HuH-7.5 (cell line): ENCODE data around the gene SLC25A45.

ENCODE experiments used
- DNase-seq: peaks from one replicate; pipeline ENCODE4 v3.0.0; 2011; ENCODE audit warnings: low spot score

The SLC25A45 gene

DNA sequence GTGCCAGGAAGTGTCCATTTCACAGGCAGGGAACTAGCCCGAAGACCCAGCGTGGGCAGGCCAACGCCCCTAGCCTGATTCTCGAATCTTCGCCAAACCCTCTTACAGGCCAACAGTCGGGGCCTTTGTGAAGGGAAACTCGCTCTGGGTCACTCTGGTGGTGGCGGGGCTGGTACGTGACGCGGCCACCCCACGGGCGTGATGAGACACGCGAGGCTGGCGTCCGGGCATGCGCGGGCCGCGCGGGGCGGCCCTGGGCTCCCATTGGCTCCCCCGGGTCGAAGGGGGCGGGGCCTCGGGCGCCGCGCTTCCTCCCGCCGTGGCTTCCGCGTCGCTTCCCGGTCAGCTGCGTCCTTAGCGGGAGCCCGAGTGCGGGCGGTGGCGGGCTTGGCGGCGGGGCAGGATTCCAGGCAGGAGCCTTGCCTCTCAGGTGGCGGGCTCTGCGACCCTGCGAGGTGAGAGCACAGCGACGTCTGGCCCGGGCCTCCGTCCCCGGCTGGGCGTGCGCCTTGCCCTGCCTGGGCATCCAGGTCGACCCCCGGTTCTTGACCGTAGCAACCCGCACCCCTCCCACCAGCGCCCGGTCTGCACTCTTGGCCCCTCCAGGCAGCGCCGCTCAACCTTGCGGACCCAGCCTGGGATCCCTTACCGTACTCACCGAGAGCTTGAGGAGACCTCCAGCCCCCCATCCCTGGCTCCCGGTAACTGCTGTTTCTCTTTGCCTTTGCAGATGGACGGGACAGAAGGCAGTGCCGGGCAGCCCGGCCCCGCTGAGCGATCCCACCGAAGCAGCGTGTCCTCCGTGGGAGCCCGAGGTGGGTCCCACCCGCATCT lies 4.1 kb upstream of the SLC25A45 start, which contains the start of gene FRMD8:
TSS of gene FRMD8 (plus strand) at position 331 of the 834 bp plus-strand sequence. CDS start at position 731, 400 bp downstream.
- DNase-seq = peak; percentile 93

DNA sequence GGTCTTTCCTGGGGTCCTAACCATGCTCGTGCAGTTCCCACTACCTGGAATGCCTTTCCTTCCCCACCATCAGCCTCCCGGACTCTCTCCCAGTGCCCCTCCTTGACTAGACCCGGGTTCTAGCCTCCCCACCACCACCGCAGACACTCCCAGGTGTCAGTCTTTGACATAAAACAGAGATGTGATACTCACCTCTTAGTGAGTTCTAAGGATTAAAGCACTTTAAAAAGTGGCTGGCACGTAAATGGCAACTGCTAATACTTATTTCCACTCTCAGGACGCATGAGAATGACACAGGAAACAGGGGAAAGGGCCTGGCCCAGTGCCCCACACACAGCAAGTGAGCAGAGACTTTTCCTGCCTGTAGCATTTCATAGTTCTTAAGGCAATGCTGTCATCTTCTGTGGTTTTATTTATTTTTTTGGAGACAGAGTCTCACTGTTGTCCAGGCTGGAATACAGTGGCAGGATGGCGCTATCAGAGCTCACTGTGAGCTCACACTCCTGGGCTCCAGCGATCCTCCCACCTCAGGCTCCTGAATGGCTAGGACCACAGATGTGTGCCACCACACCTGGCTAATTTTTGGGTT lies 1.9 kb upstream of the SLC25A45 start:
- DNase-seq = no peak

DNA sequence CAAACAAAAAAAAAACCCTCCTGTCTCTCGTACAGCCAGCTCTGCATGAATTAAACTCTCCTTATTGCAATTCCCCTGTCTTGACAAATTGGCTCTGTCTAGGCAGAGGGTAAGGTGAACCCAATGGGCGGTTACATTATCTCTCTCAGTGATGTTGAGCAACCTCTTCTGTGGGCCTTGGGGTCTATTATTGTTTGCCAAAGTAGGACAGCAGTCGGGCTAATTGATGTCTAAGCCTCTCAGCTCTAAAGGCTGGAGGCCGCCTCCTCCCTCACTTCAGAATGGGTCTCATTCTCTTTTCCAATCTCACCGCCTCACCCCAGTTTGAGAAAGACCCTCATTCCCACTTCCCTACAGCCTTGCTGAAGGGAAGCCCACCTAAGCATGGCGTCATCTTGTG lies 1.3 kb upstream of the SLC25A45 start:
- DNase-seq = no peak

DNA sequence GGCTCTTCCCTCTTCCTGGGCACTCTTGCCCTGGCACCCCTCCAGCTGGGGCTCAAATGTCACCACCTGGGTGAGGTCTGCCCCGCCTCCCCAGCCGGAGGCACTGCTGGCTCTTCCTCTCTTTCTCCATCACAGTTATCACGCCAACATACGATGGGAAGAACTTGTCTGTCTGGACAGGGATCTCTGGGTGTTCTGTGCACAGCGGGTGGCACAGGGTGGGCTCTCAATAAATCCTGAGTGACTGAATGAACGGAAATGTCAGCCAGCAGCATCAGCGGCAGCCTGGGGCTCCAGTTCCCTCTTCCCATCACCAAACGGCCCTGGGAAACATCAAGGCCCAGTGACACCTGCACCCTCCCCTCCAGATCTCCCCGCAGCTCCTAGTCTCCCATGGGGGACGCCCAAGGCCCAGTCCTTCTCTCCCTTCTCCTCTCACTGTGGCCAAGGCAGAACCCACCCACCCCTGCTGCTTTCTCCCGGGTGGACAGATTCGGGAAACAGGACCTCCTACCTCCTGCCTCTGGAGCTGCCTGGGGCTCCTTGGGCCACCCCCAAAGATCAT lies 440 bp upstream of the SLC25A45 start:
- DNase-seq = no peak

DNA sequence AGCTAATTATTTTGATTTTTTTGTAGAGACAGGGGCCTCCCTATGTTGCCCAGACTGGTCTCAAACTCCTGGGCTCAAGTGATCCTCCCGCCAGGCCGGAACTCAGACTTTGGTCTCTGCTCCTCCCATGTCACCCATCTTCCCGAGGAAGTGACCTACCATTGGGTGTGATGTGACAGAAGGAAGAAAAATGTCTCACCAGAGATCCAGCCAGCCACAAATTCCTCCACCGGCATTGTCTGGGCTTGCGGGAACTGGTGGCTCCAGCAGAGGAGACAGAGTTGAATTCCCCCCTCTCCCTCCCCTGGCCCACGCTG lies 772 bp downstream of the SLC25A45 start:
- no peak for DNase-seq

DNA sequence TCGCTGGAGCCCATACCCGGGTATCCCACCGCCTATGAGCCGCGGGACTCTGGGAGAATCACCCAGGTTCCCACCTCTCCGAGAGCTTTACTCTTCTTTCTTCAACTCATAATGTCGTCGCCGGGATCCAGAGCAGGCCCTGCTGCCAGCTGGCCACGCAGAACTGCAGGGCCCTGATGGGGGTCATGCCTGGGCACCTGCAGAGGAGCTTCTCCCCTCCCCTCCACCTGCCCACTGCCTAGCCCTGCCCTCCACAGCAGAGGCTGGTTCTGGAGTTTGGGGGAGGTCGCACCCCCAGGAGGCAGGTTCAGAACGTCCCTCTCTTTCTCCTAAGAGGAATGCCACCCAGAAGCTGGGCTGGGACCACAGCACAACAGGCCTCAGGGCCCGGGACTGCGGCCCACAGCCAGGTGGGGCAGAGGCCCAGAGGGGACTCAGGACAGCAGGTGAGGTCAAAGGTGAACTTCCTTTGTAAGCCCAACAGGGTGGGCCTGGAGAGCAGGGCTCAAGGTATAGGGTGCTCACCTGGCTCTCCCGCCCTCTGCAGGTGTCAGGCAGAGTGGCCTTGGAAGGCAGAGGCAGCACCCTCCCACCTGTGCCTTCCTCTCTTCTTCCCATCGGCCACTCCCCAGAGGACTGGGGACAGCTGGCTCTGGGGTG lies 1.9 kb downstream of the SLC25A45 start:
- DNase-seq = no peak

DNA sequence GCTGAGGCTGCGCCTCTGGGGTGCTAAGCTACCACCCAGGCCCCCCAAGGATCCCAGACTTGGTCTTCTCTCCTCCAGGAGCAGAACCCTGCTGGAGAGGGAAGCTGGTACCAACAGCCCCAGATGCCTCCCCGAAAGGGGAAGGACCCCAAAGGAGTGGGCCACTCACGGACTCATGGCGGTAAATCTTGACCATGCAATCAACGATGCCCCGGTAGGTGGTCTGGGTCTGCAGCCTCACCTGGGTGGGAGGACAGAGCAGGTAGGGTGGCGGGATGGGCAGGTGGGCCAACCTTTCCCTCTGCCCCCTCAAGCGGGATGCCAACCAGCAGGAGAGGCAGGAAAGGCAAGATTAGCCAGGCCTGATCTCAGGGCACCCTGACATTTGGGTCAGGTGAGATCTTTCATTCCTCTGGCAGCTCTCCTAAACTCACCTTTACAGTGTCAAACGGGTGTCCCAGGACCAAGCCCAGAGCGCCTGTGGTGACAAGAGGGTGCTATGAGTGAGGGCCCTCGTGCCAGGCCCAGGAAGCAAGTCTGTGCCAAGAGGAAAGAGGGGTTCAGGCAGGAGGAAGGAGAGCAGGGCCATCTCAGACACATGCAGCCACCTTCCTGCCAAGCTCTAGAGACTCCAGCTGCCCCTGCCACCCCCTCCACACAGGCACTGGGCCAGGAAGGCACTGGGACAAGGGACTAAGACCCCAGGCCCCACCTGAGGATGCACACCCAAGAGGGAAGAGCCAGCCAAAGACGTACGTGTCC lies 2.6 kb downstream of the SLC25A45 start:
- no peak for DNase-seq

DNA sequence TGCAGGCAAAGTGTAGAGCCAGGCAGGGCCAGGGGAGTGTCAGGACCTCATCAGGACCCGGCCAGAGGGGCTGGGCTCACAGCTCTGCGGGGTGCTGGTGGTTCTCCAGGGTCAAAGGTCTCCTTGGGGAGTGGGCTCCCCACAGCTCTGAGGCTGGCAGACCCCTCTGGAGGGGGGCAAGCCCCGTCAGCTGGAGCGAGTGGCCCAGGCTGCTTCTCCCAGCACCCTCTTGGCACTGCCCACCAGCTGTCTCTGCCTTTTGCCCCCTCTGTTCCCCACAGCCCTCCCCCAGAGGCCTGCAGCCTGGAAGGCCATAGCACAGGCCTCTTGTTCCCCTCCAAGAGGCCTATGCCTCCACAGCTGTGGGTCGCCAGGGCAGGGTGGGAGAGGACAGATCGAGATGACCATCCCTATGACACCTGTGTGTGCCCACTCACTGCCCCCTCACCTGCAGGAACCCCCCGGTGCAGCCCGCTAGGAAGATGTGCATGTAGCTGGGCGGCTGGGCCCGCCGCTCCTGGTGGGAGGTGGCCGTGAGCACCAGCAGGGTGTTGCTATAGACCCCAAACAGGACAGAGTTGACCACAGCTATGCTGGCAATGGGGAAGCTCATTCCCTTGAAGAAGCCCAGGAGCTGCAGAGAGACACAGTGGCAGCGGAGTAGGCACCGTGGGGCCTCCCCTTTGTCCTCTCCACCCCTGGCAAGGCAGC lies 3.4 kb downstream of the SLC25A45 start:
- no peak for DNase-seq

DNA sequence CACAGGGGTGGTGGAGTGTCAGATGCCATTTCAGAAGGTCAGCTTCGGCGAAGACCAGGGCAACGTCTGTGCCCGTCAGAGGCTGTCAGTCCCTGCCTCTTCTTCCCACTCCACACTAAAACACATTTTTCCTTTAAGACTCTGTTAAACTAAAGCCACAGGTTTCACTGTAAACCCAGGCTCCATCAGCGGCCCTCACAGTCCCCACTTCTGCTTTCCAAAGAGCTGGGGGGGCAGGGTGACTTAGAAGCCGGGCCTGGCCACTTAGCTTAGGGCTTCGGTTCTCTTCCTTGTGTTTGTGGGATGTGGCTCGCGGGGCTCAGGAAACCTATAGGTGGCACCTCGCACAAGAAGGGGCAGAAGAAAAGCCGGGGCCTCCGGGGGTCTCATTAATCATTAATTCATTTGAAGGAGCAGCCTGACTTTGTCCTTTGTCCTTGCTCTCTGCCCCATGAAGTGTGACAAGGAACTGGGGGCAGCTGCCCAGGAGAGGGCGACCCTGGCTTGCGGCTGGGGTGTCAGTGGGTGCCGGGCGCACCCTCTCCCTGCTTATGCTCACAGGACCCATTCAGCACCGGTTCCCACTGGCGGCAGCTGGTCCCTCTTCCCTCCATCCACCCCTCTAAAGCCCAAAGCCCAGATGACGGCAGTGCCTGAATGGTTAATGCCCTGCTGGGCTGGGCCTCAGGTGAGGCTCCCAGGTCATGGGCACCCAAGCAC lies 4.1 kb downstream of the SLC25A45 start:
- no peak for DNase-seq

DNA sequence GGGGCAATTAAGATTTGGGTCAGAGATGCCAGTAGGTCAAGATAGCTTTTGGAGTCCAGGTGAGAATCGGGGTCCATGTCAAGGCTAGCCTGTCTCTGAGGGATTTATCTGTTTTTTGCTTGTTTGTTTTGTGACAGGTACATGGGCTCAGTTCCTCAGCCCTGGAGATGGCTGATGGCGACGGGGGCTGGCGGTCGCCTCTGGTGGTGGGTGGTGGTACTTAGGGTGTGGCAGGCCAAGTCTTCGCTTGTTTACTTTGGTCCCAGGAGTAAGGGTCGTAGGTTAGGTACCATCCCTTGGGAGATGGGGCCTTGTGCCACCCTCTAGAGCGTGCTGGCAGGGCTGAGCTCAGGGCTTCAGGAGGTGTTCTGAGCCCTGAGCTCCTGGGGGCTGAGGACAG lies 4.7 kb downstream of the SLC25A45 start:
- DNase-seq = no peak

DNA sequence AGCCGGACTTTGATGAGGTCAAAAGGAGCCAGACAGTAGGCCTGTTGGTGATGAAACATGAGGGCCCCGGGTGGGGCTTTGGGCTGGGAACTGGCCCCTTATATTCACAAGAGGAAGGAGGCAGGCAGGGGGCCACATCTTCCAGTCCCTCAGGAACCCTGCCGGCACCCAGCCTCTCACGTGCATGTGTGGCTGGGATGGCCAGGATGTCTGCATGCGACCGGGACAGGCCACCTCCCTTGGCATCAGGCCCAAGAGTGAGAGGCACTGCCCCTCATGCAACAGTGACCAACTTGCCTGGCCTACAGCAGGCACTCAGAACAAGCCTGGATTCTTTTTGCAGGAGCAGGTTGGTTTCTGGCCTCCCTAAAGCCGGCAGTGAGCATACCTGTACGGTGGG lies 5.4 kb downstream of the SLC25A45 start:
- no peak for DNase-seq

DNA sequence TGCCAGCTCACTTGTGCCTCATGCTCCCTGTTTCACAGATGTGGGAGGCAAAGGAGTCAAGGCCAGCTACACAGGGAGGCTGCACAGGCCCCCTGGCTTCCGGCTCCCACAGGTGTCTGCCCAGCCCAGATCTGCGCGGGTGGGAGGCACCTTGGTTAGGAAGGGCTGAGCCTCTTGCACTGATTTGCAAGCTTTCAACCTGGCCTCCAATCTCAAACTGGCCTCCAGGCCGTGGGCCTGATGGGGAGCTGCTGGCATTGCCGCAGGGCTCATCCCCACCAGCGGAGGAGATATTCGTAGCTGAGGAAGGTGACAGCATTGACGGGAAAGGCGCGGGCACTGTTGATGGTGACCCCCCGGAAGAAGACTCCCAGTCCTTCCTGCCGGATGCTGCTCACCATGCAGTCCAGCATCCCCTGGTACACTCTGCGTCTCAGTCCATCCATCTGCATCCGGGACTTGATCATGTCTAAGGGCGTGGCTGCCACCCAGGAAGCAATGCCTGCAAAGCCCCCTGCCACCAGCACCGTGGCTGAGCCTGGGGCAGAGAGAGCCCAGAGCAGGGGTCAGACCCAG lies 6.2 kb downstream of the SLC25A45 start:
- DNase-seq = no peak

DNA sequence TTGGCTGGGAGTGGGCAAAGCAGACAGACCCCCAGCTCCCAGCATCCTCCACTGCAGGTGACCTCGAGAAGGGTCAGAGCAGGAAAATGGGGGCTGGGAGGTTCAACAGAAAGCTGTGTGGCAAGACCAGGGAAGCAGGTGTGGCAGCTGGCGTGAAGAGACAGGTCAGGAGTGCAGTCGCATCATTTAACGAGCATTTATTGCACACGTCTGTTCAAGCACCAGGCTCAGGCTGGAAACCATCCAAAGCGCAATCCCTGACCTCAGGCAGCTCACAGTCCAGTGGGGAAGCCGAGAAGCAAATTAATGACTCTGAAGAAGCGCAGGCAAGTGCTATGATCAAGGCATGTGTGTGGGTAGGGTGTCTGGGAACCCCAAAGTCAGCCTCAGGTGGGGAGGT lies 7.4 kb downstream of the SLC25A45 start:
- no peak for DNase-seq

DNA sequence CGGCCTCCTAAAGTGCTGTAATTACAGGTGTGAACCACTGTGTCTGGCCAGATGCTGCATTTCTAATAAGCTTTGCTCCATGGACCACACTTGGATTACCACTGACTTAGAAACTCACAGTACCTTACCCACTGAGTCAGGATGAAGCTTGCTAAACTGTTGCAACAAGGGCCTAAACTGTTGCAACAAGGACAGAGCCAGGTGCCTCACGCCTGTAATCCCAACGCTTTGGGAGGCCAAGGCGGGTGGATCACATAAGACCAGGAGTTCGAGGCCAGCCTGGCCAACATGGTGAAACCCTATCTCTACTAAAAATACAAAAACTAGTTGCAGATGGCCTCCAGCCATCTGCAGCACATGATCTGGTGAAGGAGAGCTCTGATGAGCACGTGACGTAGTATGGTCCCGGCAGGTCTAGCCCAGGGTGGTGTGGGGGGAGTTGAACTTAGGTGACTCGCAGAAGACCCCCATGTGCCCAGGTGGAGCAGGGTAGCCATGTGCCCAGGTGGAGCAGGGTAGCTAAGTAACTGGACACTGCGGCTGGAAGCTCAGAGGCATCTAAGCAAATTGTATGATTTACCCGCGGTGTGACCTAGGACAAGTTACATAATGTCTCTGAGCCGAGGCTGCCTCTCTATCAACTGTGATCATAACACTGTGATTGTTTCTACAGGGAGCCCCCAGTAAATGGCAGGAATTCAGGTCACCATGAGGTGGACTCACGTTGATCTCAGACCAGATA lies 8.4 kb downstream of the SLC25A45 start:
- no peak for DNase-seq

DNA sequence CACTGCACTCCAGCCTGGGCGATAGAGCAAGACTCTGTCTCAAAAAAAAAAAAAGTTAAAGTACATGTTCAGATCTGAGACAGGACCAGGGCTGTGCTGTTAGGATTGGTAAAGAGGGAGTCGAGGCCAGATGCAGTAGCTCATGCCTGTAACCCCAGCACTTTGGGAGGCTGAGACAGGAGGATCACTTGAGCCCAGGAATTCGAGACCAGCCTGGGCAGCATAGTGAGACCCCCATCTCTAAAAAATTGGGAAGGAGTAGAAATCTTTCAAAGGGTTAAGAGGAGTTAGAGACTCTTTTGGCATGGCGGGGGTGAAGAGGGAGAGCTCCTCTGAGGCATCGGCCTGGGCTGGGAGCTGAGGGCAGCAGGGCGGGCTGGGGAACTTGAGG lies 11.8 kb downstream of the SLC25A45 start:
- no peak for DNase-seq

DNA sequence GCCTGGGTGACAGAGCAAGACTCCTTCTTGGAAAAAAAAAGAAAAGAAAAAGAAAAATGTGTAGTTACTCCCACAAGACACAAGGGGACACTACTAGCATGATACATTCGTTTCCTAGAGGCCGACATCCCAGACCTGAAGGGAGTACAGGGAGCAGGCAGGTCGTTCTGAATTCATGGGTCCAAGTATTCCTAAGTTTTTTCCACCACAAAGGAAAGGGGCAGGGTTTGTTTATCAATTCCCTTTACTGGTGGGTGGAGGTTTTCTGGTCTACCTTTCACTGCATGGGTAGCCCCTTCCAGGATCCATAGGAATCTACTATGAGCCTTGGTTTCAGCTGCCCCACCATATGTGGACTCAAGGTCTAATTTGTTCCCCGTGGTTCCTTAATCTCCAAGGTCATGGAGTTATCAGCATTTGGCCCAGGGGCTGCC lies 16.1 kb downstream of the SLC25A45 start:
- DNase-seq = peak; percentile 86

DNA sequence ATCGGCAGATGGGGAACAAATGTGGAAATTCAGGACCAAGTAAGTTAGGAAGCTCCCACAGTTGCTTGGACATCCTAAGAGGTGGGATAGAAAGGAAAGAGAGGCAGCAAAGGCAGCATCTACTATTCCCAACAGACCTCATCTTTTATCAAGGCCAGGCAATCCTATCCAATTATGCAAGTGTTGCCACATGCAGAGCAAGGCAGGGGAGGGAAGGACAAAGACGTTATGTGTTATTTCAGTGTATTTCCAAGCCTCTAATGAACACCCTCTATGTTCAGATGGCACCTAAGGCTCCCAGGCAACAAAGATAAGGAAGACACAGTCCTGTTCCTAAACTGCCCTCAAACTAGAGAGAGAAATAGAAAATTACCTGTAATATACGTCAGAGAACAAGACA lies 18.7 kb downstream of the SLC25A45 start:
- DNase-seq = no peak

DNA sequence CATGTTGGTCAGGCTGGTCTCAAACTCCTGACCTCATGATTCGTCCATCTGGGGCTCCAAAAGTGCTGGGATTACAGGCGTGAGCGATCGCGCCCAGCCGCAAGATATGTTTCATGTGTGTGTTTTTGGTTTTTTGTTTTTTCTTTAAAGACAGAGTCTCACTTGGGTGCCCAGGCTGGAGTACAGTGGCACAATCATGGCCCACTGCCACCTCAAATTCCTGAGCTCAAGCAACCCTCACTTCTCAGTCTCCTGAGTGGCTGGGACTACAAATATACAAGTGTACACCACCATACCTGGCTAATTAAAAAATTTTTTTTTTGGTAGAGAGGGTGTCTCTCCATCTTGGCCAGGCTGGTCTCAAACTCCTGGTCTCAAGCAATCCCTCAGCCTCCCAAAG lies 19.5 kb downstream of the SLC25A45 start:
- DNase-seq = no peak

DNA sequence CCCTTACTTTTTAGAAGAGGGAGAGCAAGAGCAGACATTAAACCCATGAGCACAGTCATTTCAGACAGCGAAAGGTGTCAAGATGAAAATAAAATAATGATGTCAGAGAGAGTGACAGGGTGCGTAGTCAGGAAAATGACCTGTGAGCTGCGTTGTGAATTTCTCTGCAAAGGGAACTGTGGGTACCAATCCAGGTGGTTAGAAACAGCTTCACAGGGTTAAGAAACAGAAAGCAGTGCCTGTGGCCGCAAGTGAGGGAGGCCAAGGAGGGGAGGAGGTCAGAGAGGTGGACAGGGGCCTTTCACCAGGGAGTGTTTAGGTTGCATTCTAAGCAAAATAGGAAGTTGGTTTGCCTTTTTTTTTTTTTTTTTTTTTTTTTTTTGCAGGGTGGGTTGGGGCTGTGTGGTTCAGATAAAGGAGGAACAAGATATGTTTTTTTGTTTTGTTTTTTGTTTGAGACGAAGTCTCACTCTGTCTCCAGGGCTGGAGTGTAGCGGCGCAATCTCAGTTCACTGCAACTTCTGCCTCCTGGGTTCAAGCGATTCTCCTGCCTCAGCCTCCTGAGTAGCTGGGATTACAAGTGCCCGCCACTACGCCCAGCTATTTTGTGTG lies 20.0 kb downstream of the SLC25A45 start:
- DNase-seq = no peak
